HG02973 (cell line): Measurements from ENCODE around the gene SLC22A24.
"Not testable (repeated sequence)": the region's sequence is repeated elsewhere in the genome, so short reads cannot be mapped to it uniquely, and the experiment has no call there.

ENCODE experiments used
- ATAC-seq: cut with Tn5 transposase; IDR thresholded peaks from one replicate; pipeline ENCODE4 v1.9.1; 2021; ENCODE audit warnings: moderate library complexity; ENCODE audit not compliant: unreplicated experiment

The SLC22A24 gene, protein sequence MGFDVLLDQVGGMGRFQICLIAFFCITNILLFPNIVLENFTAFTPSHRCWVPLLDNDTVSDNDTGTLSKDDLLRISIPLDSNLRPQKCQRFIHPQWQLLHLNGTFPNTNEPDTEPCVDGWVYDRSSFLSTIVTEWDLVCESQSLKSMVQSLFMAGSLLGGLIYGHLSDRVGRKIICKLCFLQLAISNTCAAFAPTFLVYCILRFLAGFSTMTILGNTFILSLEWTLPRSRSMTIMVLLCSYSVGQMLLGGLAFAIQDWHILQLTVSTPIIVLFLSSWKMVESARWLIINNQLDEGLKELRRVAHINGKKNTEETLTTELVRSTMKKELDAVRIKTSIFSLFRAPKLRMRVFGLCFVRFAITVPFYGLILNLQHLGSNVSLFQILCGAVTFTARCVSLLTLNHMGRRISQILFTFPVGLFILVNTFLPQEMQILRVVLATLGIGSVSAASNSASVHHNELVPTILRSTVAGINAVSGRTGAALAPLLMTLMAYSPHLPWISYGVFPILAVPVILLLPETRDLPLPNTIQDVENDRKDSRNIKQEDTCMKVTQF

DNA sequence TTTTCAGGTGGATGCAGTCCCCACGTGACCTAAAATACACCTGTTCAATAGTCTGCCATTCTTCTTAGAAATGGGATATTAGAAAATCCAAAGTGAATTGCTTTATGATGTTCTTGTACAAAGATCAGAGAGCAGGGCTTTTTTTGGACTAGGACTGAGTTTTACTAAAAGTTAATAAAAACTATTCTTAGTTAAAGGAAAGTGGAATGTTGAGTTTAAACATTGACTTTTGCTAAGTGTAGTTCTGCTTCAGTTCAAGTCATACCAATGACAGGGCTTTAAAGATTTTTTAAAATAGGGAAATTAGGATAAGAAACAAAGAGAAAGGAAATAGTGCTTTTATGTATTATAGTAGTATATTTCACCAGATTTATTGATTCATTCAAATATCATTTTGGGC, at the start of gene SLC22A24:
Gene SLC22A24 (minus strand): TSS at position 101 of the 400 bp plus-strand sequence. CDS start 442 bp downstream, outside the sequence.
- ATAC-seq: no peak

DNA sequence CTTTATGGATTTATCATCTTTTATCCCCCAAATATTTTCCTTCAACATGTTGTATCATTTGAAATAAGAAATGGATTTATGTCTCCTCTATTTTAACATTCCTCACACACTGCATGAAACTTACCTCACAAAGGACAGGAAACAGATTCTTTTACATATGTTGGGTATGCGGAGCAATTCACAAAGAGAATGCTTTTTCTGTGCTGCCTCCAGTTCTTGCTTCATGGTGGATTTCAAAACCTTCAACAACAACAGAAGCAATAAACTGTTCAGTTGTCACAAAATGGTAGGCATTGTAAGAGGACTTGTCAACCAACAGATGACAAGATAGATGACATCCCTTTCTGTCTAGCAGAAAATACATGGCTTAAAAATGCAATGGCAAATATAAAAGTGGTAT, 36.5 kb upstream of the SLC22A24 start:
- ATAC-seq: no peak

DNA sequence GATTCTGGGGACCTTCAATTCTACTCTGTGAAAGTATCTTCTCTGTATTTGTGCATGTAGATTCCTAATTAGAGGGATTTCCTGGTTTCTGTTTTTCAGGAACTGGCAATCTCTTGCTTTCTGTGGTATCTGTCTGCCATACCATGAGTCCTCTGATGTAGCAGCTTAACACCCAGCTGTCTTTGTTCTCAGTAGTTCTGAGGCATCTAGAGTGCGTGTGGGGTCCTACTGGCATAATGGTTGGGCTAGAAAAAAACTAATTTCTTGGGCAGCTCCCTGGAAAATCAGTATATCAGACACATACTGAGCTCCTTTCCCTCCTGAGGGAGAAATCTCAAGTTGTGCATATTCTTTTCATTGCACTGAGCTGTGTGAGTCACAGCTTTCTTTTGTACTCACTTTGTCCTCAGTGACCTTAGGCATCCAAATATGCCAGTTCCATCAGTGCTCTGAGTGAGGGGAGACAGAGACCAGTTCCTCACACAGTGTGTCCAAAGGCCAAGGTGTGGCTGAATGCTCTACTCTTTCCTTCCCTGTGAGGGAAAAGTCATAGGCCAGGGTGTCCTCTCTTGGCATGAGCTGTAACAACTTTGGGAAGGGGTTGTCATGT, 35.5 kb upstream of the SLC22A24 start:
- no peak for ATAC-seq

DNA sequence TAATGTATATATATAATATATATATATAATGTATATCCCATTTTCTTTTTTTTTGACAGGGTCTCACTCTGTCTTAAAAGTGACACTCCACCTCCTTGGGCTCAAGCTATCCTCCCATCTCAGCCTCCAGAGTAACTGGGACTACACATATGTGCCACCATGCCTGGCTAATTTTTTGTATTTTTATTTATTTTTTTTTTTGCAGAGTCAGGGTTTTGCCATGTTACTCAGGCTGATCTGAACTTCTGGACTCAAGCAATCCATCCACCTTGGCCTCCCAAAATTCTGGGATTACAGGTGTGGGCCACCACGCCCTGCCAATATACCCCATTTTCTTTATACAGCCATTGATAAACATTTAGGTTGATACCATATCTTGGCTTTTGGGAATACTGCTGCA, 33.9 kb upstream of the SLC22A24 start:
- ATAC-seq: no peak

DNA sequence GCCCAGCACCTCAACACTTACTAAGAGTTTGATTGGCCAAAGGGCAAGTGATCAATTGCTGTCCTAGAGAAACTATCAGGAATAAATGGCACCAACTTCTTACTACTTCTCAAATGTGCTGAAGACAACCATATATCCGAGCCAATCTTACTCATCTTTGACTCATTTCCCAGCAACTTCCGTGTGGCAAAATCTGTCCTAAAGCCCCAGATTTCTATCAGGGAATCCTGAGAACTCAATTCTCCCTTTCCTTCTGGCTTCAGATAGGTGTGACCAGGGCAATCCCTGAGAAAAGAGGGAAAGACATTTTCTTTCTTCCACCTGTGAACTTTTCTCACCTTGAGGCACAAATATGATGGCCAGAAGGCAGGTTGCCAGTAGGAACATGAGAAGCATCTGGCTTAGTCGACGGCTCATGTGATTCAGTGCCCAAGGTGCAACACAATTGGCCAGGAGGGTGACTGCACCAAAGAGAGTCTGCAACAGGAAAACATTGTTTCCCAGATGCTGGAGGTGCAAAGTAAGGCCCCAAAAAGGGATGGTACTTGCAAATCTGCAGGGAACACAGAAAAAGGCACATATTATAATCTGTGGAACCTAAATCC, 21.8 kb upstream of the SLC22A24 start:
- no peak for ATAC-seq

DNA sequence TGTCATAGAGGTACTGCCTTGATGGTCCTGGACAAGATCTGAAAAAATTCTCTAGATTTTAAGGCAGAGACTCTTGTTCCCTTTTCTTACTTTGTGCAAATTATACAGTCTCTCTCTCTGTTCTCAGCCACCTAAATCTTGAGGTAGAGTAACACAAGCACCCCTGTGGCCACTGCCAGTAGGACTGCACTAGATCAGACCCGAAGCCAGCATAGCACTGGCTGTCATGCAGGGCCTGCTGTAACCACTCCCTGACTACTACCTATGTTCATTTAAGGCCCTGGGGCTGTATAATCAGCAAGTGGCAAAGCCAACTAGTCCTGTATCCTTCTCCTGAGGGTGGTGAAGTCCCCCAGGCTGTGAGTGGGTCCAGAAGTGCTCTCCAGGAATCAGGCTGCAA, 11.8 kb upstream of the SLC22A24 start:
- ATAC-seq: no peak

DNA sequence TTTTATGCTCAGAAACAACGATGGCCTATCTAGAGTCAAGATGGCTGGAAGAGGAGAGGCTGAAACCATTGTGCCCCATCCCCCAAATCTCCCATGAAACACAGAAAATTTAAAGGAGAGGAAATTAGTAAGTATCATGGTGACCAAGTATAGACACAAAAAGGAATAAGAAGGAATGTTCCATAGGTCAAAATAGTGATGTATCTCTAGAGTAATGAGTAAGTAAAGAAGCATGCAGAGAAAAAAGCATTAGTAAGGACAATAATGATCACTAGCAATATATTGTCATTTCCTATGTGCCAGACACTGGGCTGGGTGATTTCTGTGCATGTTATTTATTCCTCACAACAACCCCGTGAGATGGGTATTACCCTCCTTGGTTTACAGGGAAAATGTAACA, 2.6 kb upstream of the SLC22A24 start:
- no peak for ATAC-seq

DNA sequence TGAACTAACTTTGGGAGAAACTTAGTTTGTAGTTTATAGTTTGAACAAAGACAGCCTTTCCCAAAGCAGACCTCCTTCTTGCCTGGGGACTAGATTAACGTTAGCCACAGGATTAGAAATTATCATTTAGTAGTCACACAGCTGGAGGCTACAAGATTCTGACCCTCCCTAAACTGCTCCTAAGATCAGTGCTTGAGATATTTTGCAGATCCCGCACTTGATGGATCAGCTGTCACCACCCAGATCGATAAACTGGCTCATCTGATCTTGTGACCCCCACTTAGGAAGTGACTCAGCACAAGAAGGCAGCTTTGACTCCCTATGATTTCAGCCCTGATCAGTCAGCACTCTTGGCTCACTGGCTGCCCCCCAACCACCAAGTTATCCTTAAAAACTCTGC, 1.6 kb downstream of the SLC22A24 start:
- ATAC-seq: no peak

DNA sequence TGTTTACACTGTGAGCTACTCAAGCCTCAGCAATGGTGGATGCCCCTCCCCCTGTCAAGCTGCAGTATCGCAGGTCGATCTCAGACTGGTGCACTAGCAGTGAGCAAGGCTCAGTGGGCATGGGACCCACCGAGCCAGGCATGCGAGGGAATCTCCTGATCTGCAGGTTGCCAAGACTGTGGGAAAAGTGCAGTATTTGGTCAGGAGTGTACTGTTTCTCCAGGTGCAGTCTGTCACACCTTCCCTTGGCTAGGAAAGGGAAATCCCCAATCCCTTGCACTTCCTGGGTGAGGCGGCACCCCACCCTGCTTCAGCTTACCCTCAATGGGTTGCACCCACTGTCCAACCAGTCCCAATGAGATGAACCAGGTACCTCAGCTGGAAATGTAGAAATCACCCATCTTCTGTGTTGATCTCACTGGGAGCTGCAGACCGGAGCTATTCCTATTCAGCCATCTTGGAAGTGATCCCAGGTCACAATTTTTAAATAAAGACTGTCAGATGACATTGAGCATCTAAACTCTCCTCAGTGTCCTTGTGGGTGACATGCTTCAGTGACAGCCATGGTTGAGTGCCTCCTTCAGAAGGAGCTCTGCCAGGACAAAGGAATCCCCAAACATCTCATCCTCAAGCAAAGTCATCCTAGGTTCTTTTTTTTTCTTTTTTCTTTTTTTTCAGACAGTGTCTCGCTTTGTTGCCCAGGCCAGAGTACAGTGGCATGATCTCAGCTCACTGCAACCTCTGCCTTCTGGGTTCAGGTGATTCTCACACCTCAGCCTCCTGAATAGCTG, 10.8 kb downstream of the SLC22A24 start:
- ATAC-seq: no peak

DNA sequence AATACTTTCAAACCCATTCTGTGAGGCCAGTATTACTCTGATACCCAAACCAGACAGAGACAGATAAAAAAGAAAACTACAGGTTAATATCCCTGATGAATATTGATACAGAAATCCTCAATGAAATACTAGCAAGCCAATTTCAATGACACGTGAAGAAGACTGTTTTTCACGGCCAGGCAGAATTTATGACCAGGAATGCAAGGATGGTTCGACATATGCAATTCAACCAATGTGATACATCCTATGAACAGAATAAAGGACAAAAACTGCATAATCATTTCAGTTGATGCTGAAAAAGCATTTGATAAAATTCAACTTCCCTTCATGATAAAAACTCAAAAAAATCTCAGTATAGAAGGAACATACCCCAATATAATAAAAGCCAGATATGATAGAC, 44.5 kb downstream of the SLC22A24 start:
- no peak for ATAC-seq

DNA sequence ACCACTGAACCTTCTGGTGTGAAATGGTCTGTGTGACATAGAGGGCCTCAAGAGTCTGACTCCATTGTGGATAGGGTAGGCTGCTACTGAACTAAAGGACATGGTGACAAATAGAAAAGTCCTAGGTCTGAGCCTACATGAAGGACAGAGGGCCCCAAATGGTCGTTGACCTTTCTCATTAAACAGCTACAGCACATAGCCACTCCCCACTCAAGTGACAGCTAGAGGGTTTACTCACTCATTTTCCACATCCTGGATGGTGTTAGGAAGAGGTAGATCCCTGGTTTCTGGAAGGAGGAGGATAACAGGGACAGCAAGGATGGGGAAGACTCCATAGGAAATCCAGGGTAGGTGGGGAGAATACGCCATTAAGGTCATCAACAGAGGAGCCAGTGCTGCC, 63.3 kb downstream of the SLC22A24 start:
- ATAC-seq: no peak

DNA sequence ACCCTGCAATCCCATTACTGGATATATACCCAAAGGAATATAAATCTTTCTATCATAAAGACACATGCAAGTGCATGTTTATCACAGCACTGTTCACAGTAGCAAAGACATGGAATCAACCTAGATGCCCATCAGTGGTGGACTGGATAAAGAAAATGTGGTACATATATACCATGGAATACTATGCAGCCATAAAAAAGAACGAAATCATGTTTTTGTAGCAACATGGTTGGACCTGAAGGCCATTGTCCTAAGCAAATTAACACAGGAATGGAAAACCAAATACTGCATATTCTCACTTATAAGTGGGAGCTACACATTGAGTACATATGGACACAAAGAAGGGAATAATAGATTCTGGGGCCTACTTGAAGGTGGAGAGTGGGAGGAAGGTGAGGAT, 97.8 kb downstream of the SLC22A24 start:
- not testable (repeated sequence) for ATAC-seq

DNA sequence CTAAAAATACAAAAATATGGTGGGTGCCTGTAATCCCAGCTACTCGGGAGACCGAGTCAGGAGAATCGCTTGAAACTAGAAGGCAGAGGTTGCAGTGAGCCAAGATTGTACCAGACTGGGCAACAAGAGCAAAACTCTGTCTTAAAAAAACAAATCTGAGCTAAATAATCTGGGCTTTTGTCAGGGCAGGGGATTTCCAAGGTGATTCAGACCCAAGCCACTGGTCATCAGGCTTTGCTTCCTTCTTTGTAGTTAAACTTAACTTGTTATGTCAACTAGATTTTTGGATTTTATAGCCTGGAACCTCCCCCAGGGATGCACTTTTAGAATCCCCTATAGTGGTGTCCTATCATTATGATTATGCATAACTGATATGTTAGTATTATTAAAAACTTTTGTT, 101.4 kb downstream of the SLC22A24 start:
- ATAC-seq: no peak

DNA sequence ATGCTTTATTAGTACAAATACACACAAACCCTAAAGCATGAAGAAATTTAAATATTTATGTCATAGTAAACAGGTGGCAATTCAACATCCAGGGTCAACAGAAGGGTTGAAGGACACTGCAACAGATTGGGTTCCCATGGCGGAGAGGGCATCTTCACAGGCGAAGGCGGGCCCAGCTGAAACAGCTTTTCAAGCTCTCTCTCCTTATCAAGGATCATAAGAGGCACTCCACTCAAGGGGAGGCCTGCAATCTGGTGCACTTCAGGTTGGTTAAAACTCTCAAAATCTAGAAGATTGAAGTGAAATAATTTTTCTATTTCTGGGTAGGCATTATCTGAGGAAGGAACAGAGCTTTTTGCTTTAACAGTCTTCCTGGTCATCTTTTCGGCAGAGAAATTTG, 111.6 kb downstream of the SLC22A24 start:
- ATAC-seq: no peak
